Activated CD8-positive, alpha-beta memory T cell treated with anti-CD3 and anti-CD28 coated beads, Interleukin-2, amount 50 U/mL, for 24 hours (primary cell): Measurements from ENCODE around the gene OPCML.

Experiments
- DNase-seq: peaks from one replicate; pipeline ENCODE4 v3.0.0-alpha.2; 2020; ENCODE audit errors: extremely low read depth

OPCML gene

GRCh38 chr11:133134314-133135173 lies 397.8 kb downstream of the OPCML start:
- DNase-seq = peak; percentile 3

GRCh38 chr11:133133606-133134005 lies 398.7 kb downstream of the OPCML start:
- no peak for DNase-seq

- DNase-seq = no peak
Measured at GRCh38 chr11:133133050-133133449, 399.3 kb downstream of the OPCML start.

- DNase-seq = no peak
Measured at GRCh38 chr11:133127741-133128140, 404.6 kb downstream of the OPCML start.

- DNase-seq = no peak
Measured at GRCh38 chr11:133123796-133124195, 408.5 kb downstream of the OPCML start.

GRCh38 chr11:133123366-133123765 lies 408.9 kb downstream of the OPCML start:
- no peak for DNase-seq

GRCh38 chr11:133122256-133122655 lies 410.0 kb downstream of the OPCML start:
- DNase-seq = no peak

GRCh38 chr11:133118563-133119268 lies 413.6 kb downstream of the OPCML start:
- no peak for DNase-seq

GRCh38 chr11:133115099-133115498 lies 417.2 kb downstream of the OPCML start:
- DNase-seq = no peak

GRCh38 chr11:133107763-133108162 lies 424.5 kb downstream of the OPCML start:
- no peak for DNase-seq

GRCh38 chr11:133107136-133107535 lies 425.2 kb downstream of the OPCML start:
- DNase-seq = no peak

GRCh38 chr11:133106417-133106816 lies 425.9 kb downstream of the OPCML start:
- DNase-seq = no peak

- DNase-seq = no peak
Measured at GRCh38 chr11:133104009-133104744, 428.1 kb downstream of the OPCML start.

- no peak for DNase-seq
Measured at GRCh38 chr11:133096981-133097380, 435.3 kb downstream of the OPCML start.

GRCh38 chr11:133086518-133086917 lies 445.8 kb downstream of the OPCML start:
- DNase-seq = no peak

GRCh38 chr11:133082841-133083488 lies 449.3 kb downstream of the OPCML start:
- no peak for DNase-seq

GRCh38 chr11:133082453-133082781 lies 449.9 kb downstream of the OPCML start:
- no peak for DNase-seq

GRCh38 chr11:133081730-133082452 lies 450.4 kb downstream of the OPCML start:
- DNase-seq = no peak

GRCh38 chr11:133081020-133081419 lies 451.3 kb downstream of the OPCML start:
- no peak for DNase-seq

- no peak for DNase-seq
Measured at GRCh38 chr11:133078591-133079404, 453.5 kb downstream of the OPCML start.
